ES-I3 (cell line): ENCODE data around the gene TRIM6.
"Not testable (repeated sequence)": the region's sequence is repeated elsewhere in the genome, so short reads cannot be mapped to it uniquely, and the experiment has no call there.

ENCODE experiments used
- H3K36me3 ChIP-seq: 2 replicates; pipeline ENCODE4 v1.6.1; 2013; ENCODE audit warnings: mild to moderate bottlenecking, low read length, control low read depth, moderate library complexity; ENCODE audit not compliant: insufficient read depth
- H3K4me1 ChIP-seq: 2 replicates; pipeline ENCODE4 v1.6.1; 2013; ENCODE audit warnings: mild to moderate bottlenecking, control low read depth, low read length; ENCODE audit not compliant: insufficient read depth
- H3K9ac ChIP-seq: 2 replicates; pipeline ENCODE4 v1.6.1; 2013; ENCODE audit warnings: low read depth, mild to moderate bottlenecking, low read length, moderate library complexity
- H3K9me3 ChIP-seq: 2 replicates; pipeline ENCODE4 v1.6.1; 2013; ENCODE audit warnings: mild to moderate bottlenecking, low read length, moderate library complexity; ENCODE audit not compliant: control insufficient read depth, insufficient read depth

The TRIM6 gene

DNA sequence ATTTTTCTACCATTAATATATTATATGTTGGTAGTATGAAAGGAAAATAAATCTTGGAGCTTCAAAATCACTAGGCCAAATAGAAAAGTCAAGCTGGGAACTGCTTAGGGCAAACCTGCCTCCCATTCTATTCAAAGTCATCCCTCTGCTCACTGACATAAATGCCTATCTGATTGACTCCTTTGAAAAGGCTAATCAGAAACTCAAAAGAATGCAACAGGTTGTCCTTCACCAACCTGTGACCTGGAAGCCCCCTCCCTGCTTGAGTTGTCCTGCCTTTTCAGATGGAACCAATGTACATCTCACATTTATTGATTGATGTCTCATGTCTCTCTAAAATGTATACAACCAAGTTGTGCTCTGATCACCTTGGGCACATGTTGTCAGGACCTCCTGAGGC, 25.1 kb downstream of the TRIM6 start:
- Histone ChIP-seq H3K9ac (no peak overlapping the region), H3K4me1 (peaks cover 21% of the 10 kb centered on the region), H3K36me3 (no peaks in the 10 kb centered on the region)

DNA sequence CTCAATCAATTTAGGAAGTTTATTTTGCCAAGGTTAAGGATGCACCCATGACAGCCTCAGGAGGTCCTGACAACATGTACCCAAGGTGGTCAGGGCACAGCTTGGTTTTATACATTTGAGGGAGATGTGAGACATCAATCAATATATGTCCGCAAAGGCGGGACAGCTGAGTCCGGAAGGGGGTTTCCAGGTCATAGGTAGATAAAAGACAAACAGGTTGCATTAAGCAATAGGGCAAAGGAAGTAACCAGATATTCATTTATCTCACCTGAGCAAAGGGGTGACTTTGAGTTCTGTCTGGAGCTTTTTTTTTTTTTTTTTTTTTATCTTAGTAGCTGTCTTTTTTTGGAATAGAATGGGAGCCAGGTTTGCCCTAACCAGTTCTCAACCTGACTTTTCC, 26.4 kb downstream of the TRIM6 start:
- no peaks in the 10 kb centered on the region for H3K36me3 ChIP-seq
- peaks cover 21% of the 10 kb centered on the region for H3K4me1 ChIP-seq
- no peak overlapping the region for H3K9ac ChIP-seq
- no peaks in the 10 kb centered on the region for H3K9me3 ChIP-seq

More for the DNA sequence above, 25.1 kb downstream of the TRIM6 start:
- H3K9me3 ChIP-seq: no peaks in the 10 kb centered on the region

DNA sequence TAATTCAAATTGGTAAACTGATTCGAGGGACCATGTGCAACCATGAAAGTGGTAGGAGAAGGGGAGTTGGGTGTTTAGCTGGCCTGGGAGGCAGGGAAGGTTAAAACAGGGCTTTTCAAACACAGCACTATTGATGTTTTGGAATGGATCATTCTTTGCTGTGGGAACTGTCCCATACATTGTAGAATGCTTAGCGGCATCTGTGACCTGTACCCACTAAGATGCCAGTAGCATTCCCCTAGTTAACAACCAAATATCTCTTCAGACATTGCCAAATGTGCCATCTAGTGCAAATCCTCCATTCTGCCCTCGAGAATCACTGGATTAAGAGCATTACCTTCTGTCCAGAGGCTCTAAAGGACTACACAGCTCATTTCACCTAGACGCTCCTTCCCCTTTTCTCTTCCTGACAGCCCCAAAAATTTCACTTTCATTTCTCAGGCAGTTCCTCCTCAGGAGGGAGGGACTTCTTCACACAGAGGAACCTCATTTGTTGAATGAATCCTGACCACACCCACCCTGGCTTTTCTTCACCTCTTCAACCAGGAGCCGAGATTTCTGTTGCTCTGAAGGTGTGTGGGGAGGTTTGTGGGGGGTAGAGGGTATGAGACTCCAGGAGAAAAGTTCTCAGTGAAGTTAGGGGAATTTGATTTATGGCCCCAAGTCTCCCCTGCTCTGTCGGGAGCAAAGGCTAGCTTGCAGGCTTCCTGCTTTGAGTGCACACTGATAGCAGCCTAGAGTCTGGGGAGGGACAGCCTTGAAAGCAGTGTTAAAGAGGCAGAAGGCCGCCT, 28.2 kb downstream of the TRIM6 start, which contains the start of gene TRIM34:
Gene TRIM34, plus strand, starts transcription at position 513 of the 791 bp plus-strand sequence. CDS start 7,331 bp downstream, outside the sequence.
- Histone ChIP-seq H3K36me3 (no peaks in the 10 kb centered on the region), H3K9ac (peak within 1 kb of the TSS; percentile 35; the same call in 1 of the 2 replicates), H3K9me3 (no peaks in the 10 kb centered on the region), H3K4me1 (peaks cover 17% of the 10 kb centered on the region)

DNA sequence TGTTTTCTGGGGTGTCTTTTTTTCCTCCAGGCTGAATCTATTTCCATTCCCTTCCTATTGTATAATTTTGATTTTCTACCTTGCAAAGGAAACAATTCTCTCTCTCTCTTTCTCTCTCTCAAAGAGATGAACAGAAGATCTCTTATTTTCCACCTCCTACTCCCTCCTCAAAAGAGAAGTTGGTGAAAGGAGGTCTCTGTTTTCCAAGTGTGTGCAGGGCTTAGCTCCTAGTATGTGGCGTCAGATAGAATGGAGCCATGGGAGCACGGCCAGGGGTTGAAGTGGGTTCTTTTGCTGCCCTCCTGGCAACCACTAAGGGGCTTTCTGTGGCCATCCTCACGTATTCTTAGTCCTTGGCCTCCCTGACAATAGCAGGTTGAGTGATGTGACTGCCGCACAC, 28.8 kb downstream of the TRIM6 start:
- H3K9ac ChIP-seq: peak overlapping the region; percentile 35; the same call in 1 of the 2 replicates
- H3K9me3 ChIP-seq: no peaks in the 10 kb centered on the region
- H3K4me1 ChIP-seq: peaks cover 17% of the 10 kb centered on the region
- H3K36me3 ChIP-seq: no peaks in the 10 kb centered on the region

DNA sequence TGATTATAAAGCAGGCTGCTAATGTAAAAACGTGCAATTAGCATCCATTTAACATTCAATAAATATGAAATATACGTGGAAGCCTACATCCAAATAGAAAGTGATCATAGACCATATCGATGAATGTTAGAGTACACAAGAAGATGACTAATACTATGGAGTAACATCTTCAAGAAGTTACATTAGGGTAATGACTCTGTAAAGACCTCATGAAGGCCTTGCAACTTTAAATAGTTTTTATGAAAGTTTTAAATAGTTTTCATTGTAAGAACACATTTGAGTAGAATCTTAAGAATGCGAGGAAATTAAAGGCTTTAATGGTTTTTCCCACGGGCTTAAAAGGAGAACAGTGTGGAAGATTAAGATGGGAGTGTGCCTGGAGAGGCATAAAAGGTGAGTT, 29.8 kb downstream of the TRIM6 start:
- peaks cover 9% of the 10 kb centered on the region for H3K4me1 ChIP-seq
- H3K9me3 ChIP-seq: no peaks in the 10 kb centered on the region
- H3K9ac ChIP-seq: no peak overlapping the region
- H3K36me3 ChIP-seq: no peaks in the 10 kb centered on the region

DNA sequence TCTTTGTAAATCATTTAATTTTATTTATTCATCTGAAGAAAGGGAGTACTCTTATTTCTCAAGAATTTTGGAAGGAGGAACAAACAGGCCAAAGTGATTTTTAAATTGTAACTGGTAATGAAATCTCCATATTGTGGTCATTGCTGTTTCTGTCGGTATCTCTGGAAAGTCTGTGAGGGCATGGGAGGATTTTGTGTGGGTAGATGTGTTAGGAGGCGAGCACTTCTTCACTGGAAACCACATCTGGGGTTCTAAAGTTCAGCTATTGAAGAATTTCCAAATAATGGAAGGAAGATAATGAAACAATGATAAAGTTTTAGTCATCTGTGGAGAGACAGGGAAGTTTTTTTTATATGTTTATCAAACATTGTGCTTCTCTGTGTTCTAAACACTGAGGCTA, 35.0 kb downstream of the TRIM6 start:
- H3K9ac ChIP-seq: no peak overlapping the region
- H3K4me1 ChIP-seq: no peaks in the 10 kb centered on the region
- H3K9me3 ChIP-seq: no peaks in the 10 kb centered on the region
- H3K36me3 ChIP-seq: no peaks in the 10 kb centered on the region

DNA sequence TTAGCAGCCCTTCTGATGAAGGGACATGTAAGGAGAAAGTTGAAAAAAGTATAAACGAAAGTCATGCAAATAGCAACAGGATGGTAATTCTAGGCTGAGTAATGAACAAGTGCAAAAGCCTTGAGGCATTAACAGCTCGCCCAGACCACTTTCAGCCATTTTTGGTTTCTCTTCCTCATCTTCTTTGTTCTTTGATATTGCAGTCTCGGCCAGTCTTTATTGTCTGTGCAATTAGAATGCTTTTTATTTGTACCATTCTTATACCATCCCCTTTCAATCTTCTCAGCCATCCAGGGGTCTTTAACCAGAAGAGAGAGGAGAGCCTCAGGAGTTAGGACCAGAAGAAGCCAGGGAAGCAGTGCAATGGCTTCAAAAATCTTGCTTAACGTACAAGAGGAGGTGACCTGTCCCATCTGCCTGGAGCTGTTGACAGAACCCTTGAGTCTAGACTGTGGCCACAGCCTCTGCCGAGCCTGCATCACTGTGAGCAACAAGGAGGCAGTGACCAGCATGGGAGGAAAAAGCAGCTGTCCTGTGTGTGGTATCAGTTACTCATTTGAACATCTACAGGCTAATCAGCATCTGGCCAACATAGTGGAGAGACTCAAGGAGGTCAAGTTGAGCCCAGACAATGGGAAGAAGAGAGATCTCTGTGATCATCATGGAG, 35.7 kb downstream of the TRIM6 start:
- no peaks in the 10 kb centered on the region for H3K4me1 ChIP-seq
- H3K36me3 ChIP-seq: no peaks in the 10 kb centered on the region
- H3K9me3 ChIP-seq: no peaks in the 10 kb centered on the region
- no peak overlapping the region for H3K9ac ChIP-seq

DNA sequence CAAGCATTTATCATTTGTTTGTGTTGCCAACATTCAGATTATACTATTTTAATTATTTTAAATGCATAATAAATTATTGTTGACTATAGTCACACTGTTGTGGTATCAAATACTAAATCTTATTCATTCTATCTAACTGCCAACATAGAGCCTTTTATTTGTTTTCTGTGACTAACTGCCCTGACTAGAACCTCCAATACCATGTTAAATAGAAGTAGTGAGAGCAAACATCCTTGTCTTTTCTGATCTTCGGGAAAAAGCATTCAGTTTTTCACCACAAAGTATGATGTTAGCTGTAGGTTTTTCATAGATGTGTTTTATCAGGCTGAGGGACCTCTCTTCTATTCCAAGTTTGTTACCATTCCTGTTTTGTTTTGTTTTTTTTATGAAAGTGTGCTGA, 43.5 kb downstream of the TRIM6 start:
- no peaks in the 10 kb centered on the region for H3K9me3 ChIP-seq
- H3K9ac ChIP-seq: no peak overlapping the region
- H3K4me1 ChIP-seq: no peaks in the 10 kb centered on the region
- no peaks in the 10 kb centered on the region for H3K36me3 ChIP-seq

DNA sequence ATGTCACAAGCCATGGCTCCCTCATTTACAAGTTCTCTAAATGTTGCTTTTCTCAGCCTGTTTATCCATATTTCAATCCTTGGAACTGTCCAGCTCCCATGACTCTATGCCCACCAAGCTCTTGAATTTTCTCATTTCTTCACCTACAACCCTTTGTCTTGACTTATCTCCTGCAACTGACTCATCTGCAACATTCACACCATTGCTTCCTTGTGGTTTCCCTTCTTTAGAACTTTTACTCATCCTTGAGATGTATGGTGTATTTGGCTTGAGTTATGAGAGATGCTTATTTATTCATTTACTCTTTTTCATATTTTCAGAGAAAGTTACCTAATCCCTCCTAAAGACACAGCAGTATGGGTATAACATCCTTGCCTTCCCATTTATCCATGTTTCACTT, 47.1 kb downstream of the TRIM6 start:
- Histone ChIP-seq H3K4me1 (no peaks in the 10 kb centered on the region), H3K9ac (no peak overlapping the region), H3K9me3 (no peaks in the 10 kb centered on the region), H3K36me3 (no peaks in the 10 kb centered on the region)

DNA sequence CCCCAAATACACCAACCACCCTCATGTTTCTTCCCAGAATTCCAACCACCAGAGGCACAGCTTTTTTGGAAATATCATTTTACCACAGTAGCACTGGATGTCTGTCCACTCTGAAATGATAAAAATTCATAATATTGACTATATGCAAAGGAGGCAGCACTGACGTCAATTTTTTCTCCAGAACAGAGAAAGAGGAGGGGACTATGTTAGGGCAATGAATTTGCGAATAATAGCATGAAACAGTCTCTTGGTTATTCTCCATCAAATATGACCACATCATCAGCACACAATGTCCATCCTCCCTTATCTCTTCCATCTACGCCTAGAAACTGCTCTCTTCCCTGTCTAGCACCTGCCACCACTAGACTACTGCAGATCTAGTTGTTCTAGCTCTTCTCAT, 49.7 kb downstream of the TRIM6 start:
- no peak overlapping the region for H3K9ac ChIP-seq
- H3K36me3 ChIP-seq: no peaks in the 10 kb centered on the region
- no peaks in the 10 kb centered on the region for H3K9me3 ChIP-seq
- H3K4me1 ChIP-seq: no peaks in the 10 kb centered on the region

DNA sequence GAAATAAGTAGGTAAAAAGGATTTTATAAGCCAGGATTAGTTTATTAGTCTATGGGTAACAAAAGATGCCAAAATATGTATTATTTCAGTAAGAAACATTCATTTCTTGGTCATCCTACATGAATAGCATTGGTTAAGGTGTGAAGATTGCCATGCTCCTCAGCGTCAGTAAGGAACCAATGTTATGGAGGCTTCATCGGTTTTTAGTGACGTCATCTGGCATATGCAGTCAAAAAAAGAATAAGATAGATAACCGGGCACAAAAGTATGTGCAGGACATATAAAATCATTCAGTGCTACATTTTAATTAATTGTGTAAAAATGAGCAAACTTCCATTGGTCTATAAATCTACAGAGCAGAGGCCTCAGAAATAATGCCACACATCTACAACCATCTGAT, 59.0 kb downstream of the TRIM6 start:
- H3K9me3 ChIP-seq: no peaks in the 10 kb centered on the region
- no peak overlapping the region for H3K9ac ChIP-seq
- H3K4me1 ChIP-seq: no peaks in the 10 kb centered on the region
- H3K36me3 ChIP-seq: no peaks in the 10 kb centered on the region

DNA sequence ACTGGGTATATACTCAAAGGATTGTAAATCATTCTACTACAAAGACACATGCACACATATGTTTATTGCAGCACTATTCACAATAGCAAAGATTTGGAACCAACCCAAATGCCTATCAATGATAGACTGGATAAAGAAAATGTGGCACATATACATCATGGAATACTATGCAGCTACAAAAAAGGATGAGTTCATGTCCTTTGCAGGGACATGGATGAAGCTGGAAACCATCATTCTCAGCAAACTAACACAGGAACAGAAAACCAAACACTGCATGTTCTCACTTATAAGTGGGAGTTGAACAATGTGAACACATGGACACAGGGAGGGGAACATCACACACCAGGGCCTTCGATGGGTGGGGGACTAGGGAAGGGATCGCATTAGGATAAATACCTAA, 60.5 kb downstream of the TRIM6 start:
- not testable (repeated sequence) for H3K4me1 ChIP-seq, H3K9me3 ChIP-seq, H3K36me3 ChIP-seq, H3K9ac ChIP-seq

DNA sequence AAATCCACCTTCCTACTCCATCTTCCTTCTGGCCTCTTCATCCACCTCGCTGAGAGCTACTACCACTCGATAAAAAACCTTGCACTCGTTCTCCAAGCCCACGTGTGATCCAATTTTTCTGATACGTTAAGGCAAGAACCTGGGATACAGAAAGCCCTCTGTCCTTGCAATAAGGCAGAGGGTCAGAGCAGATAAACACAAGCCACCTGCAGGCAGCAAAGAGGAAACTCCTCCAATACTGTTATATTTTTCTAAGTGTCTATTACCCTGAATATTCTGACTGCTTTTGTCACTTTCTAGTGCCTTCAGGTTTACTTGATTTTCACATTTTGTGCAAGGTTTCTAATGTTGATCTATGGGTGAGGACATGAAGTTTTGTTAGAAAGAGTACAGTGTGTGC, 61.9 kb downstream of the TRIM6 start:
- no peaks in the 10 kb centered on the region for H3K4me1 ChIP-seq
- H3K36me3 ChIP-seq: no peaks in the 10 kb centered on the region
- H3K9me3 ChIP-seq: no peaks in the 10 kb centered on the region
- H3K9ac ChIP-seq: no peak overlapping the region
